Stimulated activated CD4-positive, alpha-beta T cell treated with anti-CD3 and anti-CD28 coated beads, Interleukin-12 subunit alpha, Interleukin-12 subunit beta, amount 100 ng/mL, for 4 hours (primary cell): ENCODE results near the gene MT1G.
"Not testable (repeated sequence)": the region's sequence is repeated elsewhere in the genome, so short reads cannot be mapped to it uniquely, and the experiment has no call there.

ENCODE experiments used
- DNase-seq: peaks from one replicate; pipeline ENCODE4 v3.0.0-alpha.2; 2020

Gene MT1G

GRCh38 chr16:56684256-56684925, 16.5 kb upstream of the MT1G start:
- DNase-seq = no peak

- no peak for DNase-seq
Observed at GRCh38 chr16:56683424-56684172, 15.7 kb upstream of the MT1G start.

GRCh38 chr16:56682703-56683397, 15.0 kb upstream of the MT1G start:
- no peak for DNase-seq

- DNase-seq = peak; percentile 90
Observed at GRCh38 chr16:56681939-56682702, 14.3 kb upstream of the MT1G start, which contains the start of gene MT1X. TSS of gene MT1X (plus strand) at chr16:56682470. CDS start at chr16:56682541, 71 bp downstream.

- DNase-seq = no peak
Observed at GRCh38 chr16:56679818-56680217, 12.0 kb upstream of the MT1G start.

GRCh38 chr16:56679078-56679730, 11.3 kb upstream of the MT1G start:
- DNase-seq = no peak

- no peak for DNase-seq
Observed at GRCh38 chr16:56677474-56677873, 9.6 kb upstream of the MT1G start.

- peak; percentile 44 for DNase-seq
Observed at GRCh38 chr16:56675685-56676210, 7.9 kb upstream of the MT1G start.

- not testable (repeated sequence) for DNase-seq
Observed at GRCh38 chr16:56674570-56674969, 6.7 kb upstream of the MT1G start.

GRCh38 chr16:56673921-56674320, 6.1 kb upstream of the MT1G start:
- DNase-seq = no peak

- DNase-seq = no peak
Observed at GRCh38 chr16:56672761-56673536, 5.1 kb upstream of the MT1G start.

GRCh38 chr16:56672171-56672570, 4.3 kb upstream of the MT1G start:
- DNase-seq = not testable (repeated sequence)

GRCh38 chr16:56671691-56672090, 3.8 kb upstream of the MT1G start:
- DNase-seq = not testable (repeated sequence)

- no peak for DNase-seq
Observed at GRCh38 chr16:56670620-56670934, 2.7 kb upstream of the MT1G start.

- no peak for DNase-seq
Observed at GRCh38 chr16:56669840-56670619, 2.2 kb upstream of the MT1G start.

GRCh38 chr16:56669005-56669839, 1.4 kb upstream of the MT1G start, which contains the start of gene MT1H:
TSS of gene MT1H (plus strand) at chr16:56669814. CDS start at chr16:56669885, 71 bp downstream.
- no peak for DNase-seq

GRCh38 chr16:56665286-56666261, 2.3 kb downstream of the MT1G start:
- not testable (repeated sequence) for DNase-seq

- DNase-seq = no peak
Observed at GRCh38 chr16:56664506-56664905, 3.4 kb downstream of the MT1G start.
